Left lung (tissue), 10 donors: Measurements from ENCODE around the gene RTN4RL2. TPM values are rescaled to one million over a fixed set of nuclear protein-coding genes. Genes with fewer than 3 reads are reported as not detected.

Experiments used
- ATAC-seq: fragments of 200-7000 bp; cut with Tn5 transposase; one replicate; pipeline ENCODE4 v1.9.1; 2020; ENCODE audit warnings: moderate library complexity
- DNase-seq, 4 donors: peaks; one replicate each; pipeline ENCODE4 v3.0.0-alpha.2; 2013 to 2020
- H3K27ac ChIP-seq, 2 donors: fragments of 200-600 bp; sonication (generic) in 1 of 2; one replicate each; pipeline versions ENCODE4 v1.5.0 to v1.8.0; 2020 to 2021
- H3K27me3 ChIP-seq, 2 donors: fragments of 200-600 bp; sonication (generic) in 1 of 2; one replicate each; pipeline versions ENCODE4 v1.5.0 to v1.8.0; 2020 to 2021
- H3K36me3 ChIP-seq, 2 donors: fragments of 200-600 bp; sonication (generic) in 1 of 2; one replicate each; pipeline versions ENCODE4 v1.5.0 to v1.8.0; 2020 to 2021
- H3K4me1 ChIP-seq, 2 donors: fragments of 200-600 bp; one replicate each; pipeline ENCODE4 v1.8.0; 2021
- H3K4me3 ChIP-seq, 2 donors: fragments of 200-600 bp; sonication (generic) in 1 of 2; one replicate each; pipeline versions ENCODE4 v1.5.0 to v1.8.0; 2020 to 2021; ENCODE audit warnings: mild to moderate bottlenecking in 1 of 2
- H3K9me3 ChIP-seq, 2 donors: fragments of 200-600 bp; sonication (generic) in 1 of 2; one replicate each; pipeline versions ENCODE4 v1.5.0 to v1.8.0; 2020 to 2021
- intact Hi-C, 2 donors: fragments of 100-400 bp; cut with DNase I; formaldehyde crosslinking; loops; one replicate each; pipeline versions ENCODE4 v1.11.2 to v1.14.2; 2022
- polyA plus RNA-seq, 6 donors: library from polyadenylated mRNA; unstranded; fragments of 120-200 nt; gene quantifications; one replicate each; pipeline ENCODE4 v1.2.1, GENCODE V29; 2013; ENCODE audit not compliant: insufficient read length in 6 of 6
- total RNA-seq, 2 donors: library from RNA; stranded (reverse); fragmentation: NEBNext Ultra II Directional; extraction: Animal tissue kit (Norgen Biotek cat#: 25700); gene quantifications; one replicate each; pipeline ENCODE4 v1.2.1, GENCODE V29; 2021
- TF ChIP-seq, protein P1 (sequence below), 2 donors: fragments of 200-600 bp; sonication (generic) in 1 of 2; IDR thresholded peaks; one replicate each; pipeline versions ENCODE4 v1.5.0 to v1.8.0; 2021; ENCODE audit warnings: antibody characterized with exemption in 2 of 2
- donor health status: DM: no; HTN: yes; CAD: no.
- donor health status: DM: no; HTN: no; CAD: no.

The RTN4RL2 gene
- total and polyA plus RNA-seq, 8 donors, result 0.87 to 4.8 (median 2.5) TPM

DNA sequence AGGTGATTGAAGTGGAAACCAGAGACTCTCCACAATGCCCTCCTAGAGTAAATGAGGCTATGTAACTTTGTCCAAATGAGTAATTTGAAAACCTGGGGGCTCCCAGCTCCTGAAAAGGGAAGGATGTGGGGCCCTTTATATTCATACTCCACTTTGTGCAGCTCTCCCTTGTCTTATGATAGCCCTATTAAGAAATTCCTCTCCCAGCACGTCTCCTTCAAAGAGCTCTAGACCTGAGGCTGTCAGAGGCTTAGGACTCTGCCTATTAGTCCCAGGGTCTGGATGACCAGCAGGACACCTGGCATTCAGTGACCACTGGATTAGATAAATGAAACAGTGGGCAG is 53.1 kb downstream of the RTN4RL2 start:
- ATAC-seq (no peak), DNase-seq (no peak)
- intact Hi-C loops, result no loop called here
- no peak overlapping the region for H3K27ac ChIP-seq
- TF ChIP-seq, protein P1, sequence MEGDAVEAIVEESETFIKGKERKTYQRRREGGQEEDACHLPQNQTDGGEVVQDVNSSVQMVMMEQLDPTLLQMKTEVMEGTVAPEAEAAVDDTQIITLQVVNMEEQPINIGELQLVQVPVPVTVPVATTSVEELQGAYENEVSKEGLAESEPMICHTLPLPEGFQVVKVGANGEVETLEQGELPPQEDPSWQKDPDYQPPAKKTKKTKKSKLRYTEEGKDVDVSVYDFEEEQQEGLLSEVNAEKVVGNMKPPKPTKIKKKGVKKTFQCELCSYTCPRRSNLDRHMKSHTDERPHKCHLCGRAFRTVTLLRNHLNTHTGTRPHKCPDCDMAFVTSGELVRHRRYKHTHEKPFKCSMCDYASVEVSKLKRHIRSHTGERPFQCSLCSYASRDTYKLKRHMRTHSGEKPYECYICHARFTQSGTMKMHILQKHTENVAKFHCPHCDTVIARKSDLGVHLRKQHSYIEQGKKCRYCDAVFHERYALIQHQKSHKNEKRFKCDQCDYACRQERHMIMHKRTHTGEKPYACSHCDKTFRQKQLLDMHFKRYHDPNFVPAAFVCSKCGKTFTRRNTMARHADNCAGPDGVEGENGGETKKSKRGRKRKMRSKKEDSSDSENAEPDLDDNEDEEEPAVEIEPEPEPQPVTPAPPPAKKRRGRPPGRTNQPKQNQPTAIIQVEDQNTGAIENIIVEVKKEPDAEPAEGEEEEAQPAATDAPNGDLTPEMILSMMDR (IDR thresholded peaks at IDR 0.05), result no peak
- peaks cover 0 to 28% of the 10 kb centered on the region in 2 donors for H3K4me1 ChIP-seq
- H3K36me3 ChIP-seq, result no peaks in the 10 kb centered on the region
- H3K4me3 ChIP-seq, result peak overlapping the region in 1 of 2 donors; percentile 83
- no peaks in the 10 kb centered on the region for H3K9me3 ChIP-seq
- no peaks in the 10 kb centered on the region for H3K27me3 ChIP-seq

DNA sequence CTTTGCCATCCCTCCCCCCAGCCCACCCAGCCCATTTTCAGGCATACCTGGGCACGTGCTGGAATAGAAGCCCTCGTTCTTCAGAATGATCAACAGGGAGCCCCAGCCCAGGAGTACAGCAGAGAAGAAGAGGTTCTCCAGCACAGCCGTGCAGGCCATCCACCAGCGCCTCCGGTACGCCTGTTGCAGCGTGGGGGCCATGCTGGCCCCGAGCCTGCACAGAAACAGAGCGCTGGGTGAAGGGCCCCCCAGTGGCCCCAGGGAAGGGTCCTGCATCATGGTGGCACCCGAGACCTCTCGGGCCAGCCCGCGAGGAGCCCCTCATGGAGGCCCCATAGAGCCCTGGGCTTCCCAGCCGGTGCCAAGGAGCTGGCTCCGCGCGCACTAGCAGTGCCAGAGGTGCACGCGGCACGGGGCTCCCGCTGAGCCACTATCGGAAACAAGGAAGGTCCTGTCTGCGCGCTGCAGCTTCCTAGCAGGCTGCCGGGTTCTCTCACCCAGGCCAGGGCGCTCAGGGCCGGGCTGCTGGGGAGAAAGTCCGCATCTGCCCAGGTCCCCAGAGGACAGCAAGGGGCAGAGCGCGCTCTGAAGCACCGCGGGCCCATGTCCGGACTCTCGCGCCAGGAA is 53.7 kb downstream of the RTN4RL2 start:
- Histone ChIP-seq H3K4me1 (peaks cover 0 to 28% of the 10 kb centered on the region in 2 donors), H3K4me3 (peak overlapping the region; percentile 83 to 92), H3K36me3 (no peaks in the 10 kb centered on the region), H3K9me3 (no peaks in the 10 kb centered on the region), H3K27ac (peak overlapping the region in 1 of 2 donors; percentile 51), H3K27me3 (no peaks in the 10 kb centered on the region)
- intact Hi-C loops, result no loop called here
- TF ChIP-seq, protein P1 (IDR thresholded peaks at IDR 0.05), result no peak
- DNase-seq, result peak in 3 of 4 donors; percentile 19 to 89 (median 54)
- peak; percentile 74 for ATAC-seq

DNA sequence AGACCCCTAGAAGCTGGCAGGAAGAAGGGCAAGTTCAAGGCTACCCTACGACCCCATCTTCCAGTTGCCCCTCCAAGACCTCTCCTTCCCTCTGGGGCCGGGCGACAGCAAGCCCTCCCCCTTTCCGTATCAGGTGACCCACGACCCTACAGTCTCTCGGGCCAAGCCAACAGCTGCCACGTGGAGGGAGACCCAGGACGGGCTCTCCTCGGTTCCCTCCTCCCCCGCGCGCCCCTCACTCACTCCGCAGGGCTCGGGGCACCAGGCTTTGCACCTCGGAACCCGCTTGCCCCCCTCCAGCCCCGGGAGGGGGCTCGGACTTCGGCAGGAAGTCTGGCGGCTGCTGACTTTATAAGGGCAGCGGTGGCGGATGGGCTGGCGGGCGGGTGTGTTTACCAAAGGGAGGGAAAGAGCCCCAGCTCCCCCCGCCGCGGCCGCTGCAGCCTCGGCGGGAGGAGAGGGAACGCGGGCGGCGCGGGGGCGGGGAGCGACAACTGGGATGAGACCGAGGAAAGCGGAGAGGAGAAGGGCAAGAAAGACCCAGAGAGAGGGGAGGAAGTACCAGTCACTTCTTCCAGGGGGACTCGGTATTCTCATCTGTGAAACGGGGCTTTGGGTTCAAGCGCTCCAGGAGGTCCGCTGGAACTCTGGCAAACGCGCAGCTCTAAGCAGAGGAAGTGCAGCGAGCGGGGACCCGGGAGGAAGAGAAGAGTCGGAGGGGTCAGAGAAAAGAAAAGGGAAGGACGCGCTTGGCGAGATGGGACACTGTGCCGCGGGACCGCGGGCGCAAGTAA is 54.4 kb downstream of the RTN4RL2 start:
- DNase-seq, result peak; percentile 30 to 90 (median 57)
- TF ChIP-seq, protein P1 (IDR thresholded peaks at IDR 0.05), result no peak
- Histone ChIP-seq H3K9me3 (no peaks in the 10 kb centered on the region), H3K4me1 (peaks cover 0 to 28% of the 10 kb centered on the region in 2 donors), H3K27me3 (no peaks in the 10 kb centered on the region), H3K27ac (peak overlapping the region; percentile 46 to 55), H3K36me3 (no peaks in the 10 kb centered on the region), H3K4me3 (peak overlapping the region; percentile 83 to 92)
- intact Hi-C loops, result no loop called here
- ATAC-seq, result peak; percentile 87

DNA sequence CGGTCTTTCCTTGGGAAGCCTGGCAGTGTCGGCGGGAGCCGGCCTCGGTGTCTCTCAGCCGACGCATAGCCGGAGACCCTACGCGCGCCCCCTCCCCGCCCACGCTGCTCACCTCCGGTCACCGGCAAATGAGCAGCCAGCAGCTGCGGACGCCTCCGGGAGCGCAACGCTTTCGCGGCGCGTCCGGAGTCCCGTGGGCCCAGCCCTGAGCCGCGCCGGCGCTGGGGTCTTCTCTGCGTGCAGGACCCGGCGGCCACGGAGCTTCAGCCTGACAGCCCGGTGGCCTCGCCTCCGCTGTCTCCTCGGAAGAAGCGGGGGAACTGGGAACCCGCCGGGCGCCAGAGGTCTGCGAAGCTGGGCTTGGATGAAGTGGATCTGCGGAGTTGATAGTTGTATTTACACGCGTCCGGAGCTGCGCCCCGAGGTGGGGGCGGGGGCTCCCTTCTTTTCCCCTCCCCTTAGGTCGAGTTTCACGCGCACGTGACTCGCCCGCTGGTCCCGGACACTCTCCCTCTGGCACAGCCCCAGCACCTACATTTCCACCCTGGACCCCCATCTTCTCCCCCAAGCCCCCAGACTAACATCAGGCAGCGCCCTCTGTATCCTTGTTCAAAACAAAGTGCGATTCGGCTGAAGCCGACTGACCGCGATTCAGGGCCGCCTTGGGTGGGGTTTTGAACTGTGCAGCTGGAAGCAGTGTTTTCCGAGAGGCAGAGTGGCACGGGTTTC is 55.2 kb downstream of the RTN4RL2 start, which contains the start of gene SLC43A1:
Gene SLC43A1 (minus strand): TSS at position 371 of the 729 bp plus-strand sequence. CDS start 1,591 bp downstream, outside the sequence.
- peak; percentile 65 to 88 (median 69) for DNase-seq
- intact Hi-C loops, result no loop called here

More for the DNA sequence above, 55.2 kb downstream of the RTN4RL2 start, which contains the start of gene SLC43A1:
- Histone ChIP-seq H3K27ac (peak within 1 kb of the TSS; percentile 46 to 55), H3K4me1 (peaks cover 0 to 28% of the 10 kb centered on the region in 2 donors), H3K9me3 (no peaks in the 10 kb centered on the region), H3K27me3 (no peaks in the 10 kb centered on the region), H3K4me3 (peak within 1 kb of the TSS; percentile 83 to 92), H3K36me3 (no peaks in the 10 kb centered on the region)
- TF ChIP-seq, protein P1 (IDR thresholded peaks at IDR 0.05), result no peak
- peak; percentile 81 for ATAC-seq
